Measurements from ENCODE around the gene HIPK3.

DNA sequence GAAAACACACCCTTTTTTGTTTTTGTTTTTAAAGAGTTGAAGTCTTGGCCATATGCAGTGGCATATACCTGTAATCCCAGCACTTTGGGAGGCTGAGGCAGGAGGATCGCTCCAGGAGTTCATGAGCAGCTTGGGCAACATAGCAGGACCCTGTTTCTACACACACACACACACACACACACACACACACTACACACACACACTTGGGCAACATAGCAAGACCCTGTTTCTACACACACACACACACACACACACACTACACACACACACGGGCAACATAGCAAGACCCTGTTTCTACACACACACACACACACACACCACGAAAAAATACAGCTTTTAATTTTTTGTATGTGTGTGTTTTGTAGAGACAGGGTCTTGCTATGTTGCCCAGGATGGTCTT, 54.5 kb downstream of the HIPK3 start:
- TF ChIP-seq GATA3 (IDR thresholded peaks at IDR 0.05; ENCODE audit: low read depth, low read length) (no peak), GATA2 (IDR thresholded peaks at IDR 0.05; ENCODE audit: low read depth, low read length) (no peak)

Data from SH-SY5Y (cell line).